ENCODE results near the gene PGBD1. TPM values are rescaled to one million over a fixed set of nuclear protein-coding genes. Genes with fewer than 3 reads are reported as not detected.
A peak's percentile ranks its signal among the peaks of the same experiment; 100 is the strongest.

PGBD1 gene
- total RNA-seq, 2 experiments from 2014 or later, result 1.5 to 1.7 TPM

DNA sequence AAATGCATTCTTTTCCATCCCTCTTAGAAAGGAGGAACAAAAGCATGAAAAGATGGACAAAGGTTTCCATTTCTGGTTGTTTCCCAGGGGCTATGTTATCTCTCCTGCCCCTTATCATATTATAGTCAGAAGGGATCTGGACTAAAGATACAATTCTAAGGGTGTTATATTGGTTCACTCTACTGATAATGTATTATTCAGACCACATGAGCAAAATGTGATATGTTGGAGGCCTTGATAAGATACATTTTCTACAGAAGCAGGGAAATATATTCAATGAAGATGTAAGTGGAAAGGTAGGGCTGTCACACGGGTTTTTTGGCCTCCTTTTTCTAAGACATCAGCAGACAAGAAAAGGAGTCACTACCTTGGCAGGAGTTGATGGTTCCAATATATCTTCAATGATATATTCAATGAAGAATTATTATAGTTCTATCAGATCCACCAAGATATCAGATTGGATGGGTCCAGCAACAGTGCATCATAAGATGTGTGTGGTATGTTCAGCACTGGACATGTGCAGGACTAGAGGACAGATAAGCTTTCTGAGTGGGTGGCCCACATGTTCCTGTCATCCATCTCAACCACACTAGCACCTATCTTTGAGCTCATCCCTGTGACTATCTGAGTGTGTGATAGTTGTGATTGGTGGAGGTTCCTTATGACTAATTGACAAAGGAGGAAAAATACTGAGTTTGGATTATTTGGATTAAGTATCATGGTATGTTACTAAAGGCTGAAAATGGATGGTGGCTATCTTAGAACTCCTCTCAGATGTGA is 62.7 kb downstream of the PGBD1 start:
- Mint-ChIP-seq H3K36me3 (ENCODE audit: low read depth) (peaks cover 10% of the 10 kb centered on the region), H3K9me3 (peaks cover 23% of the 10 kb centered on the region), H3K4me1 (peaks cover 4% of the 10 kb centered on the region), H3K27ac (no peak overlapping the region), H3K27me3 (peaks cover 31% of the 10 kb centered on the region), H3K4me3 (no peak overlapping the region)
- POLR2A ChIA-PET, result interaction anchor here (0.5 kb wide), 1 partner anchor 31 kb away, joined by 4 read pairs; no protein-coding TSS in a partner anchor
- CTCF ChIA-PET, result no interaction called here
- DNase-seq, result no peak

DNA sequence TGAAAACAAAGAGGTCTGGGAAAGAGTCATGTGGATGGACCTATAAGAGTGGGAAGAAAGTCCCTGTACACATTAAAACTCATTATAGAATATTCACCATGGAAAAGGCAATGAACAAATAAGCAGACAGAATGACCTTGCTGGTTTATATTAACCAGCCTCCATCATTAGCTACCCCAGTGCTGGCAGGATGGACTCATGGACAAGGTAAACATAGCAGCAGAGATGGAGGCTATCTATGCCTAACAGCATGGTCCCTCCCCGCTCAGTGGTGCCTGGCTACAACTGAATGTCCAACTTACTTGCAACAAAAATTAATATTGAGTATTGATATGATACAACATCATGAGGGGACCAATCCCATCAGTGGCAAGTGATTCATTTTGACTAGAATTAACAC is 63.8 kb downstream of the PGBD1 start:
- H3K36me3 Mint-ChIP-seq (ENCODE audit: low read depth), result peaks cover 16% of the 10 kb centered on the region
- peaks cover 31% of the 10 kb centered on the region for H3K27me3 Mint-ChIP-seq
- H3K27ac Mint-ChIP-seq, result no peak overlapping the region
- peaks cover 16% of the 10 kb centered on the region for H3K9me3 Mint-ChIP-seq
- ChIA-PET CTCF (interaction anchor here (0.6 kb wide), 1 partner anchor 538 kb away, joined by 3 read pairs; no protein-coding TSS in a partner anchor), POLR2A (no interaction called here)
- no peak for DNase-seq
- H3K4me1 Mint-ChIP-seq, result peaks cover 11% of the 10 kb centered on the region
- H3K4me3 Mint-ChIP-seq, result no peak overlapping the region

DNA sequence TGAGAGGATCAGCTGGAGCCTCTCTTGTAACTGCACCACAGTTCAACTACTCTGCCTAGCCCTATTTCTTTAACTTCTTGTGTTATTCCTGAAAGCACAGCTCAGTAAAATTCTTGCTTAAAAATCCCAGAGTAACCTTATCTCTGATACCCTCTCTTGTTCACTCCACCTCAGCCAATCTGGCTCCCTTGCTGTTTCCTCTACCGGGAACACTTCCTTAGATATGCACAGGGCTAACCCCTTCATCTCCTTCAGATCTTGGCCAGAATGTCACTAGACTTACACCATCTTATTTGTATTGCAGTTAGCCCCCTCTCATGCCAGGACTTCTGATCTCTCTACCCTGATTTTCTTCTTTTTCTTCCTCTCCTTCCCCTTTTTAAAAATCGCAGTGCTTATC is 65.7 kb downstream of the PGBD1 start:
- H3K4me1 Mint-ChIP-seq, result peaks cover 26% of the 10 kb centered on the region
- H3K27ac Mint-ChIP-seq, result no peak overlapping the region
- POLR2A ChIA-PET, result no interaction called here
- CTCF ChIA-PET, result interaction anchor here (0.9 to 1.4 kb wide), 3 partner anchors 9 to 13 kb away, joined by 3 to 4 read pairs (median 3); no protein-coding TSS in a partner anchor
- DNase-seq, result no peak
- peaks cover 31% of the 10 kb centered on the region for H3K27me3 Mint-ChIP-seq
- H3K4me3 Mint-ChIP-seq, result no peak overlapping the region
- H3K9me3 Mint-ChIP-seq, result peaks cover 5% of the 10 kb centered on the region
- H3K36me3 Mint-ChIP-seq (ENCODE audit: low read depth), result peaks cover 13% of the 10 kb centered on the region

DNA sequence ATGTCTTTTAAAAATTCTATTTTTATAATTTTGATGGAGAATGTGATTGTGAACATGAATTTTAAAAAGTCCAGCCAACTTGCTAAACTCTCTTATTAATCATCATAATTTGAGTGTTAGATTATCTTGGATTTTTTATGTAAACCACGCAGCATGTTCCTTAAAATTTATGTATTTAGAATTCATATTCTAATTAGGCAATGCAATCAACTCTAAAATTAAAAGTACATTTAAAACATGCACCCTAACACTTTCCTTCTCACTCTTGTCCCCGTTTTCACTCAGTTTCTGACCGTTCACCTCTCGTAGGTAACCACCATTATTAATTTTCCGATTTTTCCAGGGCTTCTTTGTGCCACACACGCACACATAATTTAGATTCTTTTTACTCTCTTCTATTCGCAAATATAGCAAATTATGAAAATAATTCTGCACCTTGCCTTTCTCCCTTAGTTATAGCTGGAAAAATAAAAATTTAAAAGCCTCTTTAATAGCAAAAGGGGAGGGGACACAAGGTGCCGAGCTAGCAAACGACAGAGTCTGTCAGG is 68.0 kb downstream of the PGBD1 start:
- Mint-ChIP-seq H3K27me3 (peaks cover 30% of the 10 kb centered on the region), H3K9me3 (peaks cover 3% of the 10 kb centered on the region), H3K4me3 (peak overlapping the region; percentile 100), H3K4me1 (peaks cover 26% of the 10 kb centered on the region), H3K36me3 (ENCODE audit: low read depth) (peaks cover 25% of the 10 kb centered on the region), H3K27ac (peak overlapping the region; percentile 99)
- ChIA-PET POLR2A (interaction anchor here (0.7 kb wide), 1 partner anchor 512 kb away, joined by 4 read pairs; no protein-coding TSS in a partner anchor), CTCF (interaction anchor here (0.7 kb wide), 1 partner anchor 11 kb away, joined by 3 read pairs; no protein-coding TSS in a partner anchor)
- DNase-seq, result no peak

DNA sequence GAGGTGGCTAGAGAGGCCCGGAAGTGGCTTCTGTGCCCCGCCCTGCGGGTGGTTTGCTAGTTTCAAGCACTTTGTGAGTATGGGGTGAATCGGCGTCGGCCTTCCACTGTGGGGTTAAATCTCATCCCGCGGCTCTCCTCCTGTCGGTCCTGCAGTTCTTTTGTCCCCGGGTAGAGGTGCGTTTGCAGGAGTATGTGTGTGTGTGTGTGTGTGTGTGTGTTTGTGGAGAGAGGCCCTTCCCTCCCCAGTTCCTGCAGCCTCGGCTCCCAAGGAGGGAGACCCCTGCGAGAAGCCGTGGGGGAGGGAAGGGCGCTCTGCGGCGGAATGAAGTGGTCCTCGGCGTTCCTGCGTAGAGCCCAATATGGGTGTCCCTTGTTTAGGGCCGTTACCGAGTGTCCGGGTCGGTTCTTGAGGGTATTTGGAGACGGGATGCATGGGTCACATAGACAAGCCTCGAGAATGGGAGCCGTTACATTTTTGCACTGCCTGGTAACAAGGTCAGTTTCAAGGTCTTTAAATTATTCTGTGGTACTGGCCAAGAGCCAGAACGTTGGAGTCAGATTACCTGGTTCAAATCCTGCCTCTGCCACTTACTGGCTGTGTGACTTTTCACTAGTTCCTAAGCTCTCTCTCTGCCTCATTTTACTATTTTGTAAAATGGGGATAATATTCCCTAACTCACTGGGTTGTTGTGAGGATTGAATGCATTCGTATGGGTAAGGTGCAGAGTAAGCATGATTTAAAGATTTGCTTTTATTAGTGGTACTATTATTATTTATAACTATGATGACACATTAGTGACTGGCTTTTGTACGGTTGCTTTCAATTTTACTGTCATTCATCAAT is 68.7 kb downstream of the PGBD1 start, which contains the start of gene ZKSCAN3:
ZKSCAN3 (plus strand) TSS at position 56 of the 846 bp plus-strand sequence. CDS start 9,640 bp downstream, outside the sequence.
- ChIA-PET POLR2A (interaction anchor here (0.7 kb wide), 1 partner anchor 512 kb away, joined by 4 read pairs; no protein-coding TSS in a partner anchor), CTCF (interaction anchor here (0.7 kb wide), 1 partner anchor 12 kb away, joined by 3 read pairs; no protein-coding TSS in a partner anchor)
- H3K36me3 Mint-ChIP-seq (ENCODE audit: low read depth), result peaks cover 25% of the 10 kb centered on the region
- peak; percentile 92 for DNase-seq
- peaks cover 3% of the 10 kb centered on the region for H3K9me3 Mint-ChIP-seq
- H3K27me3 Mint-ChIP-seq, result peaks cover 26% of the 10 kb centered on the region
- H3K4me1 Mint-ChIP-seq, result peaks cover 26% of the 10 kb centered on the region
- H3K27ac Mint-ChIP-seq, result peak within 1 kb of the TSS; percentile 99
- peak within 1 kb of the TSS; percentile 100 for H3K4me3 Mint-ChIP-seq

DNA sequence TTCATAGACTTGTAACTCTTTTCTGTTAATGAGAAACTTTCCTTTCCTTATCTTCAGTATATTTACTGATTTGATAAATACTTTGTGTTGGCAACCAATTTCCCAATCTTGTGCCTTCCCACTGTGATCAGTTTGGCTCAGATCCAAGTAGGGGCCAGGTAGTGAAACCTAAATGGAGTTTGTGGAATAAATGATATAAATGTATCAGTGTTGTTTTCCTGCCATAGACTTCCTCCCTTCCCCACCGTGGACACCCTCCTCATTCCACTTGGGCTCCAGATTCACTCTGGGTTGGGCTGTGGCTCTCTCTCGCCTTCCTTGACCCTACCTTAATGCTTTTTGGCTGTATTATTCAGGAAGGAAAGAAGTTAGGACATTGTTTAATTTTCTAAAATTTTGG is 69.7 kb downstream of the PGBD1 start:
- H3K27ac Mint-ChIP-seq, result peak overlapping the region; percentile 99
- peak overlapping the region; percentile 100 for H3K4me3 Mint-ChIP-seq
- peaks cover 16% of the 10 kb centered on the region for H3K27me3 Mint-ChIP-seq
- DNase-seq, result no peak
- ChIA-PET CTCF (interaction anchor here (0.7 kb wide), 1 partner anchor 84 kb away, joined by 3 read pairs; no protein-coding TSS in a partner anchor), POLR2A (no interaction called here)
- peaks cover 35% of the 10 kb centered on the region for H3K4me1 Mint-ChIP-seq
- H3K9me3 Mint-ChIP-seq, result peaks cover 3% of the 10 kb centered on the region
- peaks cover 25% of the 10 kb centered on the region for H3K36me3 Mint-ChIP-seq (ENCODE audit: low read depth)

DNA sequence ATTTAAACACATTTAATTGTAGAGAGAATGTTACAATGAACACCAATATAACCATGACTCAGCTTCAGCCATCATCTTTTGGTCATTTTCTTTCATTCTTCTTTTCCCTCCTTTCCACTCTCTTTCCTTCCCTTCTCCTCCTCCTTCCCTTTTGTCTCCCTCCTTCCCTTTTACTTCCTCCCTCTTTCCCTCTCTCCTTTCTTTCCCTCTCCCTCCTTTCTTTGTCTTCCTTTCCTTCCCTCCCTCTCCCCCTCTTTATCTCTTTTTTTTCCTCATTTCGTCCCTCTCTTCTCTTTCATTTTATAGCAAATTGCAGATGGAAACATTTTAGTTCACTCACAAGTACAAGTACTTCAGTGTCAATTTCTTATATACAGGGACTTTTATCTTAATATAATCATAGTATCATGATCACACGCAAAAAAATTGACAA is 70.1 kb downstream of the PGBD1 start:
- no peak overlapping the region for H3K27ac Mint-ChIP-seq
- peaks cover 25% of the 10 kb centered on the region for H3K36me3 Mint-ChIP-seq (ENCODE audit: low read depth)
- H3K4me1 Mint-ChIP-seq, result peaks cover 39% of the 10 kb centered on the region
- POLR2A ChIA-PET, result no interaction called here
- H3K4me3 Mint-ChIP-seq, result peak overlapping the region; percentile 100
- H3K9me3 Mint-ChIP-seq, result peaks cover 3% of the 10 kb centered on the region
- peaks cover 13% of the 10 kb centered on the region for H3K27me3 Mint-ChIP-seq
- no peak for DNase-seq
- CTCF ChIA-PET, result interaction anchor here (0.7 to 0.9 kb wide), 2 partner anchors 84 to 305 kb away, joined by 3 read pairs; no protein-coding TSS in a partner anchor

Other genes with a start within 250 kb of the PGBD1 start
- gene ZNF165, start 201.0 kb upstream of the PGBD1 start, total RNA-seq, result under 1 TPM; 0.54 to 0.77 TPM
- gene ZSCAN16, start 157.0 kb upstream of the PGBD1 start, total RNA-seq, result 1 to 10 TPM; 3.2 to 5.5 TPM
- 10 to 100 TPM; 18.6 to 22.2 TPM for gene ZKSCAN8, start 139.7 kb upstream of the PGBD1 start, total RNA-seq
- gene ZSCAN9, start 56.3 kb upstream of the PGBD1 start, total RNA-seq, result 1 to 10 TPM; 1.5 to 1.6 TPM
- 1 to 10 TPM; 6.5 to 7.5 TPM for gene ZKSCAN4, start 29.3 kb upstream of the PGBD1 start, total RNA-seq
- under 1 TPM in 1 of 2 experiments, not detected in 1; 0.12 TPM for gene NKAPL, start 22.3 kb upstream of the PGBD1 start, total RNA-seq
- gene ZSCAN26, start 14.4 kb upstream of the PGBD1 start, total RNA-seq, result 10 to 100 TPM in 1 of 2 experiments, 1 to 10 TPM in 1; 8.1 to 10.5 TPM
- gene ZSCAN31, start 54.6 kb downstream of the PGBD1 start, total RNA-seq, result under 1 TPM; 0.37 to 0.56 TPM
- gene ZKSCAN3, start 68.4 kb downstream of the PGBD1 start, total RNA-seq, result 1 to 10 TPM; 6.2 to 7.0 TPM
- 1 to 10 TPM; 7.5 to 8.3 TPM for gene ZSCAN12, start 118.2 kb downstream of the PGBD1 start, total RNA-seq
- gene ZSCAN23, start 161.9 kb downstream of the PGBD1 start, total RNA-seq, result 1 to 10 TPM; 1.5 to 1.7 TPM
- not detected for gene GPX6, start 234.2 kb downstream of the PGBD1 start, total RNA-seq
- gene GPX5, start 244.3 kb downstream of the PGBD1 start, total RNA-seq, result not detected